HG02763 (cell line): Measurements from ENCODE around the gene UBR3.

Experiments
- ATAC-seq: cut with Tn5 transposase; IDR thresholded peaks from one replicate; pipeline ENCODE4 v1.9.1; 2021; ENCODE audit warnings: mild to moderate bottlenecking, moderate library complexity; ENCODE audit not compliant: unreplicated experiment

UBR3 gene

DNA sequence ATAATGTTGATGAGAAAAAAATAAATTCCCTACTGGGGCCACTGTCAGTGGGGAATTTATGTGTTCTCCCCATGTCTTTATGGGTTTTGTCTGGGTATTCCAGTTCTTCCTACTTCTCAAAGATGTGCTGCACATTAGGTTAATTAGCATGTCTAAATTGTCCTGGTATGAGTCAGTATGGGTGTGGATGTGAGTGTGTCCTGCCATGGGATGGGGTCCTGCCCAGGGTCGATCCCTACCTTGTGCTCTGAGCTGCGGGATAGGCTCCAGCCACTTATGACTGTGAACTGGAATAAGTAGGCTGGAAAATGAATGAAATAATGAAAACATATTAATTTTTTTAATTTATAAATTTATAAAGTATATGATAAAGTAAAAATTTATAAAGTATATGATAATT lies 167.5 kb downstream of the UBR3 start:
- no peak for ATAC-seq

DNA sequence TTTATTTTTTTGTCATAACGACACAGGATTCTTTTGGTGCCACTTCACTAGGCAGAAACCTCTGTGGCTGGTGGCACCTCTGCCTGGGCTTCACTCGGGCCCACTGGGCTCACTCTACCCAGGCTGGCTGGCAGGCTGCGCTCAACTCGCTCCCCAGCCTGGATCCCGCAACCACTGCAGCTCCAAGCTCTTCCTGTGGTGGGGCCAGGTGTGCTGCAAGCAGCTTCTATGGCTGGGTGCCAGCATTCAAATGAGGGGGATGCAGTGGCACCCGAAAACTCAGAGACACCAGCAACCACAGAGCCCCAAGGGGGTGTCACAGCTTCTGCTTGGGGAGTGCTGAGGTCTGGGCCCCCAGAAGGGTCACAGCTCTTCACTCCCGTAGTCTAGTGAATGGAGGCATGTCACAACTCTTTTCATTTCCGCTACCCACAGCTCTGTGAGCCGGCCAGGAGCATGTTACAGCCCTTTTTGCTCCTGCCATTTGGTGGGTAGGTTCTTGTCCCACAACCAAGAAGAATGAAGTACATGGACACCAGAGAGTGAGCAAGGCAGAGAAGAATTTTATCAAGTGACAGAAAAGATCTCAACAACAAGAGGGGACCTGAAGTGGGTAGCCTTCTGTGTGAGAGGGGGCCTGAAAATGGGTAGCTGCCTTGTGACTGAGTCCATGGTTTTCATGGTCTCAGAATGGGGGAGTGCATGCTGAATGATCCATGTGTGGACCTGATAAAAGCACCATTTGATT lies 170.1 kb downstream of the UBR3 start:
- no peak for ATAC-seq

DNA sequence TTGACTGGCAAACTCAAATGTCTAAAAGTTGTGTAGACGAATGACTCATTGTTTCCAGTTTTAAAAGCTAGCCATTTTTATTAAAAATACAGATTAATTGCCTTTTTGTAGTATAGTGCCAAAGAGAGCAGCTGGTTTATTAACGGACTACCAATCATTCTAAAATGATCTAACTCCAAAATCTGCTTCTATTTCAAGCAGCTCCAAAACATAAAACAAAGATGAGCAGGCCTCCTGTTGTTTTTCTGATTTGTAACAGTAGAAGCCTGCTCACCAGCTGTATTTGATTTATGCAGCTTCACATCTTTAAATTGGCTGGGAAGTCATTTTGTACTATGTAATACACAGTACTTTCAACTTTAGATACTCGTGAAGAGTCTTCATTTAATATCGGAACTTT lies 171.8 kb downstream of the UBR3 start:
- ATAC-seq, result no peak

DNA sequence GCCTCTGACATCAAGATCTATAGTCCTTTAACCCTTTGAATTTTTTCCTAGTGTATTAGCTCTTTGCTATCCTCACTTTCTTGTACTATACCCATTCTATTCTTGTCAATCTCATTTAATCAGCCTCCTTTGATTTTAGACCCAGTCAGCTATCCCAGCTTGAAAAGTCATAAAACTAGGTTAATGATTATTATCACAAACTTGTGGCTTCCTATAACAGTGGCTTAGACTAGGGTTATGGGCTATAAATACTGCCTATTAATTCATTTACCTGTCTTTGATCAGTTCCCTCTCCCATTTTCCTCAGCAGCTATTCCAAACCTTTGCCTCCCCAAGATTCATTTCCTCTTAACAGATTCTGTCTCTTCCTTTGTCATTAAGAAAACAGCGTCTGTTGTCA lies 174.8 kb downstream of the UBR3 start:
- ATAC-seq, result no peak

DNA sequence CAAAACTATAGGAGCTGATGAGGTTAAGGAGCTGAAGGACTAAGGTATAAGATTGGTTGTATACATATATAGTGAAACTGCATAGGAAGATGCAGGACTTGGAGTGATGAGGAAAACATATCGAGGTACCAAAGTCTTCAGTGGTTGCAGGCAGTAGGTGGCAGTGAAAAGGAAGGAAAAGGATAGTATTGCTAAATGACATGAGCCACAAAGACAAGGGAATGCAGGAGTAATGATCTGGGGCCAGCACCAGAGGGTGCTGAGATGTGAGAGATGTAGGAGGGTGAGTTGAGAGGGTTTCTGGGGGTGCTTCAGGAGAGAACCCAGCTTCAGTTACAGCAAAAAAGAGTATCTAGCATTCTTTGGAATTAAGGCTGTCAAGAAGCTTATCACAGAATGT lies 178.4 kb downstream of the UBR3 start:
- ATAC-seq, result no peak

DNA sequence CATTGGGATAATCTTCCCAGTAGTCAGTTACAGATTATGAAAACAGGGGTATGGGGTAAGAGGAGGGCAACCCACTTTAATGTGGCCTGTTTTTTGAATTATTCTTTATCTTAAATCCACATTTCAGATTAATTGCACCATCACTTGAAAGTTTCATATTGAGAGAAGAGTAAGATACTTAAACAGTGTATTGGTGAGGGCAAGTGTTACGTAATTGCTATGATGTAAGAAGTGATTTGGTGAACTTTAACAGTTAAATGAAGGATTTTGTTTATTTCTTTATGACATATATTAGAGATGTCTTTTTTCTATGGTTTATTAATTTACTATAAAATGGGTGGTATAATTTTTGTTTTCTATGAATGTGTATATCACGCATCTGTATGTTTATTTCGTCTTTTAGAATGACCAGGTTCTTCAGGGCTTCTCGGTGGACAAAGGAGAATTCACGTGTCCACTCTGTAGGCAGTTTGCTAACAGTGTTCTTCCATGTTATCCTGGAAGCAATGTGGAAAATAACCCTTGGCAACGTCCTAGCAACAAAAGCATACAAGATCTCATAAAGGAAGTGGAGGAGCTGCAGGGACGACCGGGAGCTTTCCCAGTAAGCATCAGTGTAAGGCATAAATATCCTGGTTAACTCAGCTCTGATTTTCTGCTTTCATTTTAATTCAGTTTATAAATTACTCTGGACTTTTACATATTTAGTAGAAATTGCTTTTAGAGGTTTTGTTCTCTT lies 179.5 kb downstream of the UBR3 start:
- no peak for ATAC-seq

DNA sequence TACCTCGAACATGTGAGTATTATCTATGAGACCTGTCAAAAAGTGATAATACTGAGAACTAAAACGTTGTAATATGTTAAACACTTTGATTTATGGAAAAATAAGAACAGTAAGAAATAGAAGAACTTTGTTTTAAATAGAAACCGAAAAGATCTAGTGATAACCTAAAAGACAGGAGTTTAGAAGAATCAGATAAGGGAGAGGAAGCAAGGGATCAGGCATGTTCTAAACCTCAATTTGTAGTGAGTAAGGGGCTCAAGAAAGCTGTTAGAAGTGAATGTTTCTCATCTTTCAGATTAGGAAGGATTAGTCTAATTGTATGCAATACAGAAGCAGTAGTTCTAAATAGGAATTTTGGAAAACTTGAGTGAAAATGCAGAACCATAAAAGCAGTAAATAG lies 182.0 kb downstream of the UBR3 start:
- ATAC-seq, result no peak

DNA sequence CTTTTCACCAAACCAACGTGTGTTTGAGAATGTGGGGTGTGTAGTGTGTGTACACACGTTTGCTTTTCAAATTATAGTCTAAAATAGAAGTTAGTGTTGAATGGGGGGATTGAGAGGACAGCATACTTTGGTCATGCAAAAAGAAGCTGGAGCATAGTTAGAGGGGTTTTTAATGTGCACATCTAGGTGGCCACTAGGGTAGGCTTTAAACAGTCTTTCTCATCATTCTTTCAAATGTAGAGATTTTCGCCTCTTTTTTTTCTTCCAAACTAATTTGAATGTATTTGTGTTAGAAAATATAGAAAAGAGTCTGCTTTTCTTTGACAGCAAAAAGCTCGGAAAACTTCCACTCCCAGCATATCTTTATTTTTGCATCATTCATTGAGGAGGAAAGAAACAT lies 185.5 kb downstream of the UBR3 start:
- ATAC-seq, result no peak

DNA sequence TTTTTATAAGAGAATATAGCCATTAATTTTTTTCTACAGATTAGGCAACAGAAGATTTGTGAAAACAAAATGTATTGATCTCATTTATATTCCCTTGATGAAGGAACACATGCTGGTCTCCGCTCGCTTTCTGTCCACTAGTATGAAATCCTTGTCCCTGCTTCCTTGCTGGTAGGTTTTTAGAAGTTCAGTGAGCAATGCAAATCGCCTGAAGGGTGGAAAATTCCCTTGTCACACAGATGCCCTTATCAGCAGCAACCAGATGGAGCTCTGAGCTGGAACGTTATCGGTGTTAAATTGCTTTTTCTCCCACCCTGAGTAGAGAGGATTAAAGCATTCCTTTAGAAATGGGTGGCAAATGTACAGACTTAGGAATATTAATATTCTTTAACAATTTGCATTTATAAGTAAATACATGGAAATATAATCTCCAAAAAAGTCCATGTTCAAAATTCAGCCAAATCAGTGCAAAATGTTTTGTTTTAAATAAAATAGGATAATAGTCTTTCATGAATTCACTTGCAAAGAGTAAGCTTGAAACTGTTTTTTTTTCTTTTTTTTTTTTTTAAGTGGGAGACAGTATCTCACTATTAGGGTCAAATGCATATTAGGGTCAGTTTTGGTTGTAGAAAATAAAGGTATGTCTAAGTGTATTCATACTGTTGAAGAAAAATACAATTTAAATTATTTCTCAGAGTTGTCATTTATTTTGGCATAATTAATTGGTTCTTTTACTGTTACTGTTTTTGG lies 186.7 kb downstream of the UBR3 start:
- ATAC-seq, result no peak

DNA sequence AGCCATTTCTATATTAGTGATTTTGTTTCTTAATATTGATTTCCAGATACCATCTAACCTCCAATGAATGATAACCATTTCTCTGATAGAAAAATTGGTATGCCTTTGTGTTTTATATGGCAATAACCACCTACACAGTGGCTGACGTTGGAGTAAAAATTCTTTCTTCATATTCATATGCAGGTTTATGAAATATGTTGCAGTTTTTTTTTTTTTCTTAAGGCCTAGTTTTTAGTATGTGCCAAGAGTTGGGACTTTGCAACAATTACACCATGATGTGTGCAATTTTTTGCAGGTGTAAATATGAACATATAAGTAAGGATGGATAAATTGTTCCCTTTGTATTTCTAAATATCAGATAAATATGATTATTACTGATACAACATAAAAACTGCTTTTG lies 187.5 kb downstream of the UBR3 start:
- ATAC-seq, result no peak

DNA sequence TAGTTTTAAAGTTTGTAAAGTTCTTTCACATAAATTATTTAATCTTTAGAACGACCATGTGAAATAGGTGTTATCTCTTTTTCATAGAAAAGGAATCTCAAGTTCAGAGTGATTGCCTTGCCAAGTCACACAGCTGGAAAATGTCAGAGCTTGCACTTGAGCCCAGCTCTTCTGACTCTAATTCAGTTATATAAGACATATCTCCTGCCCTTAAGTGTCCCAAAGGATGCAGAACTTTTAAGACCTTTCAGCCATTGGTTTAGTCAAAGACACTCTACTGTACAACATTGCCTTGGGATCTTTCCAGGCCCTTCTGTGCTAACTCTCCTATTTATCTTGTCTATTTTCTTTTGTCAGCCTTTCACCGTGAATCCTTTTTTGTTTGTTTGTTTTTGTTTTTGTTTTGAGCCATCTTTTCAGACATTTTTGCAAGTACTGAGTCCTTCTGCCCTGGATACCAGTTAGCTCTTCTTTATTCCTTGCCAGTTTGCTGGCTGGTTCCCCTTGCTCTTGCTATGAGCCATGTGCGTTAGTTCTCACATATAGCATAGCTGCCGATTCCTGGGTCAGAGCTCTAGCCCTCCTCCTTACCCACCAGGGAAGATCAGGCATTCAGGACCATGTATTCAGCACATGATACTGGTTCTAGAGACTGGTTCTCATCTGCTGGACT lies 190.7 kb downstream of the UBR3 start:
- no peak for ATAC-seq

DNA sequence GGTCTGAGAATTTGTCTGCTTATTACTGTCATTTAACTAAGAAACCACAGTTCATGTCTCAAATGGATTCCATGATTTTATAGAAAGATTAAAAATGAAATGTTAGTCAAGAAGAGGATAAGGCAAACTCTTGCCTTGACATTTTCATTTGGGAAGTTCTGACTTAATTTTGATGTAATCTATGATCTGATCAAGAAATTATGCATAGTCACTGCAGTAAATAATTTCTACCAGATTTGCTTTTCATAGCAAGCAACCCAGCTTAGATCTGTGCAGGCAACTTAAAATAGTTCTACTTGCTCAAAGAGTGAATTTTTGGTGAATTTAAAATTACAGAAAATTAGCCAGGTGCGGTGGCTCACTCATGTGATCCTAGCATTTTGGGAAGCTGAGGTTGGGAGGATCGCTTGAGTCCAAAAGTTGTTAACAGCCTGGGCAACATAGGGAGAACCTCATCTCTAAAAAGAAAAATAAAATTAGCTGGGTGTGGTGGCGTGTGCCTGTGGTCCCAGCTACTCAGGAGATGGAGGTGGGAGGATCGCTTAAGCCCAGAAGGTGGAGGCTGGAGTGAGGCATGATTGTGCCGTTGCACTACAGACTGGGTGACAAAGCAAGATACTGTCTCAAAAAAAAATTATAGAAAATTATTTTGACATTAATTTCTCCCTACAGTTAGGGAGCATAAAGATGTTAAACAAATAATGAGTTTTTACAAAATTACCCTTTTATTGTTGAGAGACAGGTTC lies 192.0 kb downstream of the UBR3 start:
- no peak for ATAC-seq

DNA sequence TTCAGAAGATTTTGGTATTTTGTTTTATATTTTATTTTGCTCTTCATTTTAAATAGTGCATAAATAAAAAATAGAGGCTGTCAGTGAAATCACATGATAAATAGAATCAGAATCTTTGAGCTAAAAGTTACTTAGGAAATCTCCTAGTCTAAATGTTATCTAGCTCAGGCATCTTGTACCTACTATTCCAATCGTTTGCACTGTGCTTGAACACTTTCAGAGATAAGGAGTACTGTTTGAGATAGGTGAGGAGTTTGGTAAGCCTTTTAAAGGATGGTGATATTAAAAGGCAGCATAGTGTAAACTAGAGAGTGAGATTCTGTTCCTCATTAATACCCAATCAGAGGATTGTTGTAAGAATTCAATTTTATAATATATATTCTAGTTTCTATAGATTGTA lies 193.5 kb downstream of the UBR3 start:
- ATAC-seq, result no peak

DNA sequence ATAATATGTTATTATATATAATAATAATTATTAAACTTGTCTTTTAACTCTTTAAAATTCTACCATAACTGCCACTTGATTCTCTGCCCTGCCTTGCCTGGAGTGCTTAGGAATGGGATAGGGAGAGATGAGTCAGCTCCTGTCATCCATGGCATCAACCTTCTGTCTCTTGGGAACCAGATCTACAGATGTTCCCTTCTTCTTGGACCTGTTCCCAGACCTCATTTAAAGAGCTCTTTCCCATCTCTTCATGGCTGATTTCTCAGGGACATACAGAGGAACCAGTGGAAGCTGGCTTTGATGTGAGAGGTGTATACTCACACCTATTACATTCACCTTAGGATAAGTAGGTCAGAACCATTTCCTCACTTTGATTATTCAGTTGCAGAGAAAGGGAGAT lies 195.4 kb downstream of the UBR3 start:
- ATAC-seq, result no peak

DNA sequence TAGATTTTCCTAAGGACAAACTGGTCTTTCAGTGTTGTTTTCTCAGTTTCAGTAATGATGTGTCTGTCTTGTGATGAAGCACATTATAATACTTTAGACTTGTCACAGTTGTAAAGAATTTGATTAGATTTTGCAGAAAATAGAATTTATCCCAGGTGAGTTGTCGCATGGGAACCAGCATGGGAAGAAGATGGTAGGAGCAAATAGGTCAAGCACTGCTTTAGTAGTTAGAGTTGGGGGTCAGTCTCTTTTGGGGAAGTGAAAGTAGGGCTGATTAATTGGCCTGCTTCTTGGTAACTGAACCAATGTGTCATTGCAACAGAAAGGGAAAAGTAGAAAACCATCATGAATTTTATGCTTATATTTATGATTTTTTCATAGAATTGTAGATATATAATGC lies 197.5 kb downstream of the UBR3 start:
- ATAC-seq, result peak; percentile 51

DNA sequence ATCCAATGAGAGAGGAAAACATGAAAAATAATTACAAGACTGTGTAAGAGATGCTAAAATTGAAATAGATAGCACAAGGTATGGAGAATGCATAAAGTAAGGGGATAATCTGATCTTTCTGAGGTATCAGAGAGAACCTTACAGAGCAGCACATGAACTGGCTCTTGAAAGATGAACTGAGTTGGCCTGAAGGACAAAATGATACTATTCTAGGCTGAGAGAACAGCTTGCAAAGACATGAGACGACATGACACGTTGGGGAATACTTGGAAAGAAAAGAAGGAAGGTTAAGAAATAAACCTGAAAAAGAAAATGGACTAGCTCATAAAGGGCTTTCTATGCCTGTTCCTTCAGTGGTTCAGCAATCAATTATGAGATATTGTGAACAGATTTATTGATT lies 198.0 kb downstream of the UBR3 start:
- ATAC-seq, result no peak

DNA sequence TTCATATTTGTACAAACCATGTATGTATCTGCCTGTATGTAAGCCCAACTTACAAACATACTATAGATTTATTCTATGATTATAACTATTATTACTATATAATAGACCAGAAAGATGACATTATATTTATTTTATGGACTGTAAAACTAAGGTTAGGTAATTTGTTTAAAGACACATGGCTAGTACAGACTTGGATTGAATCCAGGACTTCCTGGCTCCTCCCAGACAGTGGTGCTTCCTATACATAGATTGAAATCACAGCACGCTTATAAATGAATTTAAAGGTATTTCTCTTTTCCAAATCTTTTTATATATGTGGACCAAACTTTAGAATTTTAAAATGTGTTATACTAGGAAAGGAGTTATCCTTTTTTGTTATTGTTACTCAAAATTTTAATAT lies 199.1 kb downstream of the UBR3 start:
- no peak for ATAC-seq

DNA sequence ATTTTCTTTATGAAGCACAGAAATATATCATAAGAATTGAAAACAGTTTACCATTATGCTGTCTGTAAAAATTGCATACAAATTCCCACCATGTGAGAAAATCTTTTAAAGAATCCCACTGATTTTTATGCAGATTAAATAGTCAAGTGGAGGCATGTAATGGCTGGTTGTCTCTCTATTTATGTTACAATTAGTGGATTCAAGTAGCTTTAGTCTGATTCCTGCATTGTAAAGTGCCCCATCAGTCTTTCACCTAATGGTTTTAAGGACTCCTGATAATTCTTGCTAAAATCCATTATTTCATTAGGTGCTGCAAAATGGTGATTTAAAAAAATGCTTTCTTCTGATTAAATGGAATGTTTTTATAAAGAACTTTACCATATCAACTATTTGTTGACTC lies 202.3 kb downstream of the UBR3 start:
- no peak for ATAC-seq

DNA sequence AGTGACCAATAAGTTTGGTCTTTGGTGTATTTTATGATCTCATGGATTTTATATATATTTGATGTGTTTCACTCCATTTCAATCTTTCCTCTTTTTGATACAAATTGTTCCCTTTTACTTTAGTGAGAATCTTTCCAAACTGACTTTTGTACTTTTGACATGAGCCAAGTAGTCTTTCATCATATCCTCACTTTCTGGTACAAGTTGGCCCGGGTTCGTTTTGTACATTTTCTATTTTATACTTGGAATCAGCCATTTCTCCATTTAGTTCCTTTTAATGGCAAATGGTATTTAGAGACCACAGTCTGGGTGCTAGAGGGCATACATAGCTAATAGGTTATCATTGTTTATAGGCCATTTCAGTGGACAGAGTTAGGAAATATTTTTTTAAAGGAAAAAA lies 202.8 kb downstream of the UBR3 start:
- no peak for ATAC-seq

DNA sequence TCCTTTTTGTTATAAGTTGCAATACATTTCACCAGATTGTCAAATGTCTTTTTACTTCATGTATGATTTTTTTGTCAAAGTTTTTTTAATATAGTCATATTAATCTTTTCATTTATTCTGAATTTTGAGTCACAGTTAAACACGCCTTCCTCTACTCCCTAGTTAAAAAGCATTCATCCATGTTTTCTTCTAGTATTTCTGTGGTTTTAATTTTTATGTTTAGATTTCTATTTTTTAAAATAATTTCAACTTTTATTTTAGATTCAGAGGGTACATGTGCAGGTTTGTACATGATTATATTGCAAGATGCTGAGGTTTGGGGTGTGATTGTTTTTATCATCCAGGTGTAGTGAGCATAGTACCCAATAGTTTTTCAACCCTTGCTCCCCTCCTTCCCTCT lies 204.0 kb downstream of the UBR3 start:
- ATAC-seq, result no peak

DNA sequence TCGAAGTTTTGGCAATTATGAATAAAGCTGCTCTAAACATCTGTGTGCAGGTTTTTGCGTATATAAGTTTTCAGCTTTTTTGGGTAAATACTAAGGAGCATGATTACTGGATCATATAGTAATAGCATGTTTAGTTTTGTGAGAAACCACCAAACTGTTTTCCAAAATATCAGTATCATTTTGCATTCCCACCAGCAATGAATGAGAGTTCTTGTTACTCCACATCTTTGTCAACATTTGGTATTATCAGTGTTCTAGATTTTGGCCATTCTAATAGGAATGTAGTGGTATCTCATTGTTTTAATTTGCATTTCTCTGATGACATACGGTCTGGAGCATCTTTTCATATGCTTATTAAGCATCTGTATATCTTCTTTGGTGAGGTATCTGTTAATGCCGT lies 207.3 kb downstream of the UBR3 start:
- ATAC-seq, result no peak
